Cardiac muscle cell (in vitro differentiated cells and primary cell): ENCODE measurements around the gene RNMT. TPM values are rescaled to one million over a fixed set of nuclear protein-coding genes. Genes with fewer than 3 reads are reported as not detected.
"Not testable (repeated sequence)": the region's sequence is repeated elsewhere in the genome, so short reads cannot be mapped to it uniquely, and the experiment has no call there.

Experiments used
- DNase-seq, 2 donors: peaks; one replicate each; pipeline versions ENCODE4 v3.0.0 to v3.0.0-alpha.2; 2010 to 2017; ENCODE audit warnings: low read depth in 1 of 2, low spot score in 1 of 2
- H3K27ac ChIP-seq: fragments of 200-600 bp; sonication (generic); 2 replicates; pipeline ENCODE4 v1.5.1; 2016
- H3K27me3 ChIP-seq: fragments of 200-600 bp; sonication (generic); 2 replicates; pipeline ENCODE4 v1.6.0; 2016; ENCODE audit warnings: control low read depth
- H3K36me3 ChIP-seq: fragments of 200-600 bp; sonication (generic); 2 replicates; pipeline ENCODE4 v1.5.1; 2016; ENCODE audit warnings: control low read depth
- H3K4me1 ChIP-seq: fragments of 200-600 bp; sonication (generic); 2 replicates; pipeline ENCODE4 v1.8.1; 2017; ENCODE audit warnings: low read depth, mild to moderate bottlenecking, mixed run types
- H3K4me3 ChIP-seq: fragments of 200-600 bp; sonication (generic); 2 replicates; pipeline ENCODE4 v1.5.1; 2016; ENCODE audit warnings: mild to moderate bottlenecking
- H3K9me3 ChIP-seq: fragments of 200-600 bp; sonication (generic); 2 replicates; pipeline ENCODE4 v1.5.1; 2017; ENCODE audit warnings: low read depth, mild to moderate bottlenecking, control low read depth
- polyA plus RNA-seq: library from polyadenylated mRNA; unstranded; fragments of >200 nt; fragmentation: Nextera tagmentation; extraction: Ambion mirVana; gene quantifications from 2 replicates; pipeline ENCODE4 v1.2.1, GENCODE V29; 2016
- total RNA-seq: library from RNA; depleted of rRNA; stranded (reverse); fragments of >200 nt; gene quantifications from 2 replicates; pipeline ENCODE4 v1.2.3, GENCODE V29; 2016
- TF ChIP-seq, protein P1 (sequence below): IDR thresholded peaks from 2 replicates; pipeline ENCODE4 v1.5.1; 2012; ENCODE audit warnings: low read depth, mild to moderate bottlenecking, low read length

The RNMT gene
- total and polyA plus RNA-seq, 2 experiments from 2014 or later, result 36.5 to 53.0 TPM

DNA sequence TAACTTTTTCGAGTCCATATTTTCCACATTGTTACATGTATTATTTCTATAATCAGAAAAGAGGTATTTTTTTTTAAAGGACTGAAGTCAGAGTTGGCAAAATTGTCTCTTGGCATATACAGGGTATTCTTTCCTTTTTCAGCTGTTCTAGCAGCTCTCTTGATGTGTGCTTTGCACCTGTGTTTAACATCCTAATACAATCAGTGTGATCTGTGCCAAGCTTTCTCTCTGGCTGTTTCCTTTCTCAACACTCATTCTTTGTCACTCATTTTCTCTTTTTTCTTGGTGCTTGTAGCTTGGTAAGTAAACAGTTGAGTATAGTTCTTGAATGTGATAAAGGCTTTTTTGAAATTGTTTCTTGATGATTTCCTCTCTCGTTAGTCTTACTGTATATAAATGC, 9.2 kb downstream of the RNMT start:
- peaks cover 70% of the 10 kb centered on the region for H3K36me3 ChIP-seq
- no peaks in the 10 kb centered on the region for H3K9me3 ChIP-seq
- H3K27ac ChIP-seq, result no peak overlapping the region
- TF ChIP-seq, protein P1, sequence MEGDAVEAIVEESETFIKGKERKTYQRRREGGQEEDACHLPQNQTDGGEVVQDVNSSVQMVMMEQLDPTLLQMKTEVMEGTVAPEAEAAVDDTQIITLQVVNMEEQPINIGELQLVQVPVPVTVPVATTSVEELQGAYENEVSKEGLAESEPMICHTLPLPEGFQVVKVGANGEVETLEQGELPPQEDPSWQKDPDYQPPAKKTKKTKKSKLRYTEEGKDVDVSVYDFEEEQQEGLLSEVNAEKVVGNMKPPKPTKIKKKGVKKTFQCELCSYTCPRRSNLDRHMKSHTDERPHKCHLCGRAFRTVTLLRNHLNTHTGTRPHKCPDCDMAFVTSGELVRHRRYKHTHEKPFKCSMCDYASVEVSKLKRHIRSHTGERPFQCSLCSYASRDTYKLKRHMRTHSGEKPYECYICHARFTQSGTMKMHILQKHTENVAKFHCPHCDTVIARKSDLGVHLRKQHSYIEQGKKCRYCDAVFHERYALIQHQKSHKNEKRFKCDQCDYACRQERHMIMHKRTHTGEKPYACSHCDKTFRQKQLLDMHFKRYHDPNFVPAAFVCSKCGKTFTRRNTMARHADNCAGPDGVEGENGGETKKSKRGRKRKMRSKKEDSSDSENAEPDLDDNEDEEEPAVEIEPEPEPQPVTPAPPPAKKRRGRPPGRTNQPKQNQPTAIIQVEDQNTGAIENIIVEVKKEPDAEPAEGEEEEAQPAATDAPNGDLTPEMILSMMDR, result no peak
- no peaks in the 10 kb centered on the region for H3K27me3 ChIP-seq
- DNase-seq, result no peak
- no peaks in the 10 kb centered on the region for H3K4me1 ChIP-seq
- H3K4me3 ChIP-seq, result no peak overlapping the region

GRCh38 chr18:13745696-13746095, 19.2 kb downstream of the RNMT start:
- no peak overlapping the region for H3K27ac ChIP-seq
- H3K36me3 ChIP-seq, result peaks cover 64% of the 10 kb centered on the region
- H3K4me3 ChIP-seq, result no peak overlapping the region
- no peaks in the 10 kb centered on the region for H3K9me3 ChIP-seq
- TF ChIP-seq, protein P1, result no peak
- H3K27me3 ChIP-seq, result no peaks in the 10 kb centered on the region
- DNase-seq, result no peak
- no peaks in the 10 kb centered on the region for H3K4me1 ChIP-seq

DNA sequence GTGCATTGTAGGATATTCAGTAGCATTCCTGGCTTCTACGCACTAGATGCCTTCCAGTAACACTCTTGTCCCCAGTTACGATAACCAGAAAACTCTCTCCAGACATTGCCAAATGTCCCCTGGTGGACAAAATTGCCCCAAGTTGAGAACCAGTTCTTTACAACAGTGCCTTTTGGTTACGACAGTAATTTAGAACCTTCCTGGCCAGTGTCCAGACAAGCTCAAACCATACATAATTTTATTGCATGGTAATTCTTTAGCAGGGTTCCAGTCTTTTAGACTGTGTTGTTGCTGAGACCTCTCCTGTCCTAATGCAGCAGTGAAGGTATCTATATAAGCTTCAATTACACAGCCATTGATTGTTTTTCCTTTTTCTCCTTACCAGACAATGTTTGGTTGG, 20.2 kb downstream of the RNMT start:
- no peak overlapping the region for H3K27ac ChIP-seq
- TF ChIP-seq, protein P1, result no peak
- peaks cover 57% of the 10 kb centered on the region for H3K36me3 ChIP-seq
- no peaks in the 10 kb centered on the region for H3K4me1 ChIP-seq
- H3K9me3 ChIP-seq, result no peaks in the 10 kb centered on the region
- no peak for DNase-seq
- H3K27me3 ChIP-seq, result no peaks in the 10 kb centered on the region
- no peak overlapping the region for H3K4me3 ChIP-seq

DNA sequence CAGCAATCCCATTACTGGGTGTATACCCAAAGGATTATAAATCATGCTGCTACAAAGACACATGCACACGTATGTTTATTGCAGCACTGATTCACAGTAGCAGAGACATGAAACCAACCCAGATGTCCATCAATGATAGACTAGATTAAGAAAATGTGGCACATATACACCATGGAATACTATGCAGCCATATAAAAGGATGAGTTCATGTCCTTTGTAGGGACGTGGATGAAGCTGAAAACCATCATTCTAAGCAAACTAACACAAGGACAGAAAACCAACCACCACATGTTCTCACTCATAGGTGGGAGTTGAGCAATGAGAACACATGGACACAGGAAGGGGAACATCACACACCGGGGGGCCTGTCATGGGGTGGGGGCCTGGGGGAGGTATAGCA, 25.1 kb downstream of the RNMT start:
- not testable (repeated sequence) for H3K27ac ChIP-seq, H3K4me1 ChIP-seq, H3K27me3 ChIP-seq, H3K4me3 ChIP-seq, H3K9me3 ChIP-seq, DNase-seq
- H3K36me3 ChIP-seq, result peaks cover 57% of the 10 kb centered on the region

DNA sequence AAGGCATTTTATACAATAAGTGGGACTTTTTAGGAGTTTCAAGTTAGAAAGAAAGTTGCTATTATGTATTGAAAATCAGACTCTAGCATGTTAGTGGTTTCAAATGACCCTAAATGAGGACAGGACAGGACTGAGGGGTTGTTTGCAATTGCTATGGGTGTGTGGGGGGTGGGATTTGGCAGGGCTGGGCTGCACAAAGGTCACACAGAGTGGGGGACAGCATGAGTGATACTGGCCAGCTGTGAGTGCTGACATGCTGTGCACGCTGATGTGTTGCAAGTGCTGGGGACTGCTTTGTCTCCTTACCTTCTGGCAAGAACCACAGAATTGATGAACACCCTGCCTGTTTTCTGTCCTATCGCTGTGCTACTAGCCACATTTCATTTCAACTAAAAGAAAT, 29.8 kb downstream of the RNMT start:
- no peaks in the 10 kb centered on the region for H3K9me3 ChIP-seq
- no peaks in the 10 kb centered on the region for H3K4me1 ChIP-seq
- no peak for DNase-seq
- TF ChIP-seq, protein P1, result no peak
- no peak overlapping the region for H3K4me3 ChIP-seq
- no peak overlapping the region for H3K27ac ChIP-seq
- peaks cover 64% of the 10 kb centered on the region for H3K36me3 ChIP-seq
- no peaks in the 10 kb centered on the region for H3K27me3 ChIP-seq

DNA sequence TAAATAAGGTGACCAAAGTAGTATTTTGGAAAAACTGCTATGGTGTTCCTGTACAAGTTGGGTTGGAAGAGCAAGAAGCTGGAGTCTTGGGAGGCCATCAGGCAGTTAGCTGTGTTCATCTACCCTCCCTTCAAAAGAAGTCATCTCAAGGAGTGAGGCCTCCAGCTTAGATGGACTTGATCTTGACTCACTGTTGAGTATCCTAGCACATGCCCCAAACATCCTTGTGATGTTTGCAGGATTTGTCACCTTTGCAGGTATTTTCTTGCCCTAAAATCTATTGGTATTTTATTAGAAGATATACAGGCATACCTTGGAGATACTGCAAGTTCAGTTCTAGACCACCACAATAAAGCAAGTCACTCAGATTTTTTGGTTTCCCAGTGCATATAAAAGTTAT, 30.2 kb downstream of the RNMT start:
- no peak overlapping the region for H3K4me3 ChIP-seq
- peaks cover 62% of the 10 kb centered on the region for H3K36me3 ChIP-seq
- TF ChIP-seq, protein P1, result no peak
- H3K9me3 ChIP-seq, result no peaks in the 10 kb centered on the region
- no peaks in the 10 kb centered on the region for H3K27me3 ChIP-seq
- DNase-seq, result no peak
- no peak overlapping the region for H3K27ac ChIP-seq
- no peaks in the 10 kb centered on the region for H3K4me1 ChIP-seq
